ENCODE results near the gene CCL2.

CCL2 gene

DNA sequence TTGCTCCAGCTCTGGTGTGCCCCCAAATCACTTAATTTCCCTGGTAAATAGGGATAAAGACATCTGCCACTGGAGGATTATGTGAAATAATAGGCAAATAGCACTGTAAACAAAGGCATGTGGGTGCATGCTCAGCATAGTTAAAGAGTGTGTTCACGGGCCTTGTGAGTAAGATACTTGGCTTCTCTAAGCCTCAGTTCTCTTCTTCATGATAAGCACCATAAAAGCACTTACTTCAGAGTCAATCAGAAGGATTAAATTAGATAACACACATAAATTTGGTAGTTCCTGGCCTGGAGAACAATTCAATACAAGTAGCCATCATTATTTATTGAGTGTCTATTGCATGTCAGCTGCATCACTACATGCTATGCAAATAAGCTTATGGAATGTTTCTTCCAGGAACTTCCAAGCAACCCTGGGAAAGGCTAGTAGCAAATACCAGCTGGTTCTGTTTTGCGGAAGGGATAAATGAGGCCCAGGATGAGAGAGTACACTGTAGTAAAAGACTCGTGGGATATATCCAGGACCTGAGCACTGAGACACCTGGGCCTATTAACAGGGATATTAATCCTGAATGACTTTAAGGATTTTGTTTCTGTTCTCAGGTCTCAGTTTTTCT lies 45.0 kb downstream of the CCL2 start:
- DNase-seq (ENCODE audit: low spot score), result no peak
- Histone ChIP-seq H3K18ac (ENCODE audit: low read length) (no peak overlapping the region), H3K23ac (ENCODE audit: low read depth, low read length, poor library complexity) (no peak overlapping the region), H2BK15ac (ENCODE audit: low read length) (no peak overlapping the region), H2BK120ac (ENCODE audit: low read depth, low read length) (no peak overlapping the region), H3K27ac (replicated peaks; ENCODE audit: low read length) (no peak overlapping the region), H2AFZ (ENCODE audit: low read length) (no peak overlapping the region), H2BK5ac (ENCODE audit: low read length) (no peak overlapping the region), H3K4me1 (ENCODE audit: control insufficient read depth in 2 of 2, insufficient read depth in 1 of 2, low read depth in 1 of 2, low read length in 2 of 2) (peaks cover 0 to 4% of the 10 kb centered on the region in 2 donors), H3K4me2 (ENCODE audit: insufficient read depth, low read length, poor library complexity, severe bottlenecking) (no peak overlapping the region), H3K36me3 (replicated peaks in 1 of 2; ENCODE audit: control insufficient read depth in 2 of 2, insufficient read depth in 2 of 2, low read length in 2 of 2) (no peaks in the 10 kb centered on the region), H3K79me1 (ENCODE audit: low read depth, low read length) (no peaks in the 10 kb centered on the region), H3K27me3 (ENCODE audit: control insufficient read depth in 3 of 3, insufficient read depth in 3 of 3, low read depth in 1 of 3, low read length in 3 of 3) (no peaks in the 10 kb centered on the region), H3K14ac (ENCODE audit: low read length) (no peak overlapping the region), H3K4ac (ENCODE audit: low read length) (no peak overlapping the region), H3K9me3 (replicated peaks in 1 of 2; ENCODE audit: control insufficient read depth in 2 of 2, insufficient read depth in 1 of 2, low read depth in 1 of 2, low read length in 2 of 2) (no peaks in the 10 kb centered on the region), H2AK5ac (ENCODE audit: low read depth, low read length) (no peak overlapping the region), H4K91ac (ENCODE audit: low read depth, low read length, poor library complexity) (no peak overlapping the region), H4K8ac (ENCODE audit: low read depth, low read length) (no peak overlapping the region), H3K4me3 (ENCODE audit: low read length in 2 of 2) (no peak overlapping the region), H2BK12ac (ENCODE audit: low read length) (no peak overlapping the region), H3K9ac (ENCODE audit: low read depth, low read length, poor library complexity) (no peak overlapping the region)
- no CpG with 5 or more reads among the region's 3 CpGs for WGBS, 2 donors (ENCODE audit: extremely low coverage in 2 of 2, insufficient read length in 2 of 2, insufficient replicate concordance in 1 of 2)

DNA sequence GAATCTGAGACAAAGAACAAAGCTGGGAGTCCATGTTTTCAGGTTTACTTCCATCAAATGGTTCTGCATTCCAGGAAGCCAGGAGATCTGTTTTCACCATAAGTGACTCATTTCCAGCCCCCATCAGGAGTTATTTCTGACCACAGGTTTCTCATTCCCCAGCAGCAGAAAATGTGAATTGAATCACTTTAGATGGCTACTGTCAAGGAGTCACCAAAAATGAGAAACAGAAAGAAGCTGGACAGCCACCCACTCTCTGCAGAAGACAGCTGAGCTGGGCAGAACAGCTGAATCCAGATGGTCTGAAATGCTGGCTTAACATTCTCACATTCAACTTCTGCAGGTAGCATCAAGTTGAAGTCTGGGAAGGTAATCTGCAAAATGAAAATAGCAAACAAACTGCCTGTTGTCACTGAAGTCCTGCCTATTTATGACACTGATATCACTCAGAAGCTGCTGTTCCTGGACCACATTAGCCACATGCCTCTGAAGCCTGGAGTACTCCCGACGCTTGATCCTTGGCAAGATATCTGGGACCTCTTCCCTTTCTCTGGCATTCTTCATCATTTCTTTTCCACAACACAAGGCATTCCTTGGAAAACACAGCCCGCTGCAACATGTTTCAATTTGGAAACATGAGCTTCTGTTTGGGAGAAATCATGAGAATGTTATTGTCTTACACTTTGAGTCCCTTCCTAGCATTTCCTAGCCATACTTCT lies 45.7 kb downstream of the CCL2 start:
- no peak overlapping the region for H2AK5ac ChIP-seq (ENCODE audit: low read depth, low read length)
- H3K14ac ChIP-seq (ENCODE audit: low read length), result no peak overlapping the region
- no peak overlapping the region for H3K23ac ChIP-seq (ENCODE audit: low read depth, low read length, poor library complexity)
- H2BK120ac ChIP-seq (ENCODE audit: low read depth, low read length), result no peak overlapping the region
- H4K8ac ChIP-seq (ENCODE audit: low read depth, low read length), result no peak overlapping the region
- no peak overlapping the region for H4K91ac ChIP-seq (ENCODE audit: low read depth, low read length, poor library complexity)
- no peak overlapping the region for H3K4ac ChIP-seq (ENCODE audit: low read length)
- no peak overlapping the region for H3K27ac ChIP-seq (replicated peaks; ENCODE audit: low read length)
- H3K4me2 ChIP-seq (ENCODE audit: insufficient read depth, low read length, poor library complexity, severe bottlenecking), result no peak overlapping the region
- H3K27me3 ChIP-seq (ENCODE audit: control insufficient read depth in 3 of 3, insufficient read depth in 3 of 3, low read depth in 1 of 3, low read length in 3 of 3), result no peaks in the 10 kb centered on the region
- no peak overlapping the region for H3K4me3 ChIP-seq (ENCODE audit: low read length in 2 of 2)
- no peaks in the 10 kb centered on the region for H3K36me3 ChIP-seq (replicated peaks in 1 of 2; ENCODE audit: control insufficient read depth in 2 of 2, insufficient read depth in 2 of 2, low read length in 2 of 2)
- no peak overlapping the region for H2AFZ ChIP-seq (ENCODE audit: low read length)
- no peak overlapping the region for H2BK15ac ChIP-seq (ENCODE audit: low read length)
- WGBS, 2 donors (ENCODE audit: extremely low coverage in 2 of 2, insufficient read length in 2 of 2, insufficient replicate concordance in 1 of 2), result no CpG with 5 or more reads among the region's 3 CpGs
- H3K9ac ChIP-seq (ENCODE audit: low read depth, low read length, poor library complexity), result no peak overlapping the region
- no peak overlapping the region for H2BK5ac ChIP-seq (ENCODE audit: low read length)
- H3K9me3 ChIP-seq (replicated peaks in 1 of 2; ENCODE audit: control insufficient read depth in 2 of 2, insufficient read depth in 1 of 2, low read depth in 1 of 2, low read length in 2 of 2), result no peaks in the 10 kb centered on the region
- H3K79me1 ChIP-seq (ENCODE audit: low read depth, low read length), result no peaks in the 10 kb centered on the region
- no peak overlapping the region for H3K18ac ChIP-seq (ENCODE audit: low read length)
- DNase-seq (ENCODE audit: low spot score), result no peak
- H2BK12ac ChIP-seq (ENCODE audit: low read length), result no peak overlapping the region
- peaks cover 0 to 4% of the 10 kb centered on the region in 2 donors for H3K4me1 ChIP-seq (ENCODE audit: control insufficient read depth in 2 of 2, insufficient read depth in 1 of 2, low read depth in 1 of 2, low read length in 2 of 2)

DNA sequence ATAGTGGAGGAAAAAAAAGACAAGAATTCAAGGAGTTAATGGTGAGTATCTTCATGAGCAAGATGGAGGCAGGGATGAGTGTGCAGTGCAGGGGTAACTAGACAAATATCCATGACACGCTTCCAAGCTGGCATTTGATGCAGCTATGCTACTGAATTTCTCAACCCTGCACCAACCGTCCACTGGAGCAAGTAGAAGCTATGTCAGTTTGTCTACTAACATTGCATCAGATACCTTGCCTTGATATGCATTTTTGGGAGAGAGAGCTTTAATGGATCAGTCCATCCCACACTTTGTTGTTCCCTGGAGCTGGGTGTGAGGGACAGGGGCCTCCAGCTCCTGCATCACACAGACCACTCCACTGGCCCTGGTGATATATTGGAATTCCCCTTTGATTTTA lies 46.9 kb downstream of the CCL2 start:
- Histone ChIP-seq H3K4me1 (ENCODE audit: control insufficient read depth in 2 of 2, insufficient read depth in 1 of 2, low read depth in 1 of 2, low read length in 2 of 2) (peaks cover 0 to 4% of the 10 kb centered on the region in 2 donors), H3K36me3 (replicated peaks in 1 of 2; ENCODE audit: control insufficient read depth in 2 of 2, insufficient read depth in 2 of 2, low read length in 2 of 2) (no peaks in the 10 kb centered on the region), H3K27me3 (ENCODE audit: control insufficient read depth in 3 of 3, insufficient read depth in 3 of 3, low read depth in 1 of 3, low read length in 3 of 3) (no peaks in the 10 kb centered on the region), H3K4ac (ENCODE audit: low read length) (no peak overlapping the region), H3K79me1 (ENCODE audit: low read depth, low read length) (no peaks in the 10 kb centered on the region), H2AK5ac (ENCODE audit: low read depth, low read length) (no peak overlapping the region), H3K14ac (ENCODE audit: low read length) (no peak overlapping the region), H2BK15ac (ENCODE audit: low read length) (no peak overlapping the region), H3K9me3 (replicated peaks in 1 of 2; ENCODE audit: control insufficient read depth in 2 of 2, insufficient read depth in 1 of 2, low read depth in 1 of 2, low read length in 2 of 2) (no peaks in the 10 kb centered on the region), H2BK5ac (ENCODE audit: low read length) (no peak overlapping the region), H3K18ac (ENCODE audit: low read length) (no peak overlapping the region), H3K27ac (replicated peaks; ENCODE audit: low read length) (no peak overlapping the region), H4K8ac (ENCODE audit: low read depth, low read length) (no peak overlapping the region), H3K9ac (ENCODE audit: low read depth, low read length, poor library complexity) (no peak overlapping the region), H4K91ac (ENCODE audit: low read depth, low read length, poor library complexity) (no peak overlapping the region), H2AFZ (ENCODE audit: low read length) (no peak overlapping the region), H3K23ac (ENCODE audit: low read depth, low read length, poor library complexity) (no peak overlapping the region), H2BK12ac (ENCODE audit: low read length) (no peak overlapping the region), H3K4me3 (ENCODE audit: low read length in 2 of 2) (no peak overlapping the region), H3K4me2 (ENCODE audit: insufficient read depth, low read length, poor library complexity, severe bottlenecking) (no peak overlapping the region), H2BK120ac (ENCODE audit: low read depth, low read length) (no peak overlapping the region)
- DNase-seq (ENCODE audit: low spot score), result no peak
- no CpG with 5 or more reads among the region's 2 CpGs for WGBS, 2 donors (ENCODE audit: extremely low coverage in 2 of 2, insufficient read length in 2 of 2, insufficient replicate concordance in 1 of 2)

DNA sequence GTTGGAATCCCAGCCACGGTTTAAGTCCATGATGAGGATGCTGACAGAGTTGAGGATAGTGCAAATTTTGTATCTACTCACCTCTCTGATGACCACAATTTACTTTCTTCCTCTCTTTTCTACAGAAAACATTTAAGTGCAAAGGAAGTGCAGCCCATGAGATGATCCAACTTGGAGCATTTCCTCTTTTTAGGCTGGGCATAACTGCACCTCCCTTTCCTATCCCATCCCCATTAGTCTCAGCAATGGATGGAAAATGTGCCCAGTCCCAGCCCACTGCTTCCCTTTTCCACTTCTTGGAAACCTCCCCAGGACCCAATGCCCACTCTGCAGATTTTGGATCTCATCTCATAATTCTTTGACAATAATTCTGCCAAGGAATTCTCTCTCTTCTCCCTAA lies 47.6 kb downstream of the CCL2 start:
- H3K4me3 ChIP-seq (ENCODE audit: low read length in 2 of 2), result no peak overlapping the region
- H3K9me3 ChIP-seq (replicated peaks in 1 of 2; ENCODE audit: control insufficient read depth in 2 of 2, insufficient read depth in 1 of 2, low read depth in 1 of 2, low read length in 2 of 2), result no peaks in the 10 kb centered on the region
- H3K27ac ChIP-seq (replicated peaks; ENCODE audit: low read length), result no peak overlapping the region
- H3K79me1 ChIP-seq (ENCODE audit: low read depth, low read length), result no peaks in the 10 kb centered on the region
- no peak overlapping the region for H2BK5ac ChIP-seq (ENCODE audit: low read length)
- no peak for DNase-seq (ENCODE audit: low spot score)
- H4K91ac ChIP-seq (ENCODE audit: low read depth, low read length, poor library complexity), result no peak overlapping the region
- no peak overlapping the region for H2BK12ac ChIP-seq (ENCODE audit: low read length)
- H2AFZ ChIP-seq (ENCODE audit: low read length), result no peak overlapping the region
- H3K9ac ChIP-seq (ENCODE audit: low read depth, low read length, poor library complexity), result no peak overlapping the region
- H2BK15ac ChIP-seq (ENCODE audit: low read length), result no peak overlapping the region
- H4K8ac ChIP-seq (ENCODE audit: low read depth, low read length), result no peak overlapping the region
- H3K4ac ChIP-seq (ENCODE audit: low read length), result no peak overlapping the region
- H3K23ac ChIP-seq (ENCODE audit: low read depth, low read length, poor library complexity), result no peak overlapping the region
- H3K27me3 ChIP-seq (ENCODE audit: control insufficient read depth in 3 of 3, insufficient read depth in 3 of 3, low read depth in 1 of 3, low read length in 3 of 3), result no peaks in the 10 kb centered on the region
- no peak overlapping the region for H3K18ac ChIP-seq (ENCODE audit: low read length)
- WGBS, 2 donors (ENCODE audit: extremely low coverage in 2 of 2, insufficient read length in 2 of 2, insufficient replicate concordance in 1 of 2), result no CpG with 5 or more reads among the region's 1 CpG
- H3K4me1 ChIP-seq (ENCODE audit: control insufficient read depth in 2 of 2, insufficient read depth in 1 of 2, low read depth in 1 of 2, low read length in 2 of 2), result peaks cover 0 to 4% of the 10 kb centered on the region in 2 donors
- no peaks in the 10 kb centered on the region for H3K36me3 ChIP-seq (replicated peaks in 1 of 2; ENCODE audit: control insufficient read depth in 2 of 2, insufficient read depth in 2 of 2, low read length in 2 of 2)
- no peak overlapping the region for H2BK120ac ChIP-seq (ENCODE audit: low read depth, low read length)
- H3K14ac ChIP-seq (ENCODE audit: low read length), result no peak overlapping the region
- H2AK5ac ChIP-seq (ENCODE audit: low read depth, low read length), result no peak overlapping the region
- no peak overlapping the region for H3K4me2 ChIP-seq (ENCODE audit: insufficient read depth, low read length, poor library complexity, severe bottlenecking)

All from neuronal stem cell (in vitro differentiated cells).